ENCODE data around the gene RPS6KB2.

- TF ChIP-seq CTCF (IDR thresholded peaks at IDR 0.05) (no peak), POLR2AphosphoS5 (IDR thresholded peaks at IDR 0.05) (no peak)
These were observed 5.5 kb downstream of the RPS6KB2 start for GRCh38 chr11:67433536-67434394.

All from prostate gland (tissue), 2 donors.